AG10803 (cell line): ENCODE results near the gene RASGRP4.

Experiments
- DNase-seq: peaks from one replicate; pipeline ENCODE4 v3.0.0; 2010; ENCODE audit warnings: low read depth
- H3K4me3 ChIP-seq: 2 replicates; pipeline ENCODE4 v1.5.1; 2011; ENCODE audit warnings: mild to moderate bottlenecking, low read length, control low read depth
- TF ChIP-seq, protein P1 (sequence below): conservative IDR thresholded peaks from 2 replicates; pipeline ENCODE4 v1.5.1; 2011; ENCODE audit warnings: mild to moderate bottlenecking, low read length, control low read depth, inconsistent platforms

Gene RASGRP4

GRCh38 chr19:38387550-38388348, 38.3 kb downstream of the RASGRP4 start, which contains the start of gene GGN:
TSS of gene GGN (minus strand) at chr19:38388034. CDS start at chr19:38387261, 773 bp downstream.
- DNase-seq = peak; percentile 90
- peak within 1 kb of the TSS; percentile 83 for H3K4me3 ChIP-seq
- TF ChIP-seq, protein P1, sequence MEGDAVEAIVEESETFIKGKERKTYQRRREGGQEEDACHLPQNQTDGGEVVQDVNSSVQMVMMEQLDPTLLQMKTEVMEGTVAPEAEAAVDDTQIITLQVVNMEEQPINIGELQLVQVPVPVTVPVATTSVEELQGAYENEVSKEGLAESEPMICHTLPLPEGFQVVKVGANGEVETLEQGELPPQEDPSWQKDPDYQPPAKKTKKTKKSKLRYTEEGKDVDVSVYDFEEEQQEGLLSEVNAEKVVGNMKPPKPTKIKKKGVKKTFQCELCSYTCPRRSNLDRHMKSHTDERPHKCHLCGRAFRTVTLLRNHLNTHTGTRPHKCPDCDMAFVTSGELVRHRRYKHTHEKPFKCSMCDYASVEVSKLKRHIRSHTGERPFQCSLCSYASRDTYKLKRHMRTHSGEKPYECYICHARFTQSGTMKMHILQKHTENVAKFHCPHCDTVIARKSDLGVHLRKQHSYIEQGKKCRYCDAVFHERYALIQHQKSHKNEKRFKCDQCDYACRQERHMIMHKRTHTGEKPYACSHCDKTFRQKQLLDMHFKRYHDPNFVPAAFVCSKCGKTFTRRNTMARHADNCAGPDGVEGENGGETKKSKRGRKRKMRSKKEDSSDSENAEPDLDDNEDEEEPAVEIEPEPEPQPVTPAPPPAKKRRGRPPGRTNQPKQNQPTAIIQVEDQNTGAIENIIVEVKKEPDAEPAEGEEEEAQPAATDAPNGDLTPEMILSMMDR = no peak

- no peak for DNase-seq
- TF ChIP-seq, protein P1 = no peak
- peak overlapping the region; percentile 83 for H3K4me3 ChIP-seq
Measured at GRCh38 chr19:38386971-38387549, 39.0 kb downstream of the RASGRP4 start.

GRCh38 chr19:38386300-38386970, 39.6 kb downstream of the RASGRP4 start:
- no peak for DNase-seq
- no peak overlapping the region for H3K4me3 ChIP-seq
- TF ChIP-seq, protein P1 = no peak

DNA sequence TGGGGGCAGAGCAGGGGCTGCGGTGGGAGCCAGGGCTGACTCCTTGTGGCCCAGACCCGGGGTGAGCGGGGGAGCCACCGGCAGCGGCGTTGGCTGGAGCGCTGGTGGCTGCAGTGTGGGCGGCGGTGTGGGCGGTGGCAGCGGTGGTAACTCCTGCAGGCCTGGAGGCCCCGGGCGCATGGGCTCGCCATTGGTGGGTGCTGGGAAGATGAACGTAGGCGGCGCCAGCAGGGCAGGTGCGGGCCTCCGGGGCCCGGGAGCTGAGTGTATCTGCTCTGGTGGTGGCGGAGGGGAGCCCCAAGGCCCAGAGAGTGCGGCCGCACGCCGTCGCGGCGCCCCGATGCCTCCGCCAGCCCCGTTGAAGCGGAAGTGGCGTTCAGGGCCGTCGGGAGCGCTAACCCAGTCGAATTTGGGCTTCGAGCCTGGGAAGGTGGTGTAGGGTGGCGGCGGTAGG, 40.2 kb downstream of the RASGRP4 start:
- no peak overlapping the region for H3K4me3 ChIP-seq
- DNase-seq = no peak
- TF ChIP-seq, protein P1 = no peak

DNA sequence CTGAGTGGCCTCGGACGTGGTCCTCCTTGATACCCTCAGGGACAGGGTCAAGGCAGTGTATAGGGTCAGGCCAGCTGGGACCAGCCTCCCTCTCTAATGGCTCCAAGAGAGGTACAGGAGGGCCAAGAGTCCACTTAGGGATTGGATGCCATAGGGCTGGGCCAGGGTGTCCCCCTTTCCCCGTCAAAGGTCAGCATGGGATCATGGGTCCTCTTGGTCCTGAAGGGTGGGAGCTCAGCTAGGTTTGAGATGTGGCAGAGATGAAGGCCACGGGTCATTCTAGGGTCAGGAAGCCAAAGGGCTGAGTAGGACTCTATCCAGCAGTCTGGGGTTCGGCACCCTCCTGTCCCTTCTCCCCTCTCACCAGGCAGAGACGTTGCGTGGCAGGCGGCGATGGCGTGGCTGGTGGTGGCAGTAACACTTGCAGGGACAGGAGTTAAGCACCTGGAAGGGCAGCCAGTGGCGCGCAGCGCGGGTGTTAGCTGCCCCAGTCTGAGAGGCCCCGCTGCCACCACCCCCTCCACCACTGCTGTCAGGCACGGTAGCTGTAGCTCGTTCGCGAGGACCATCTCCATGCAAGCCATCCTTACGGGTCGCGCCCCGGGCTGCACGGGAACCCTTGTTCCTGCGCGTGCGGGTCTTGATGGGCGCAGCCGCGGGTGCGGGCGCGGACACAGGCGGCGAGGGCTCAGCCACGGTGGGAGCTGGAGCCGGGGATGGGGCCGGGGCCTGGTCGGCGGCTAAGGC, 40.8 kb downstream of the RASGRP4 start:
- DNase-seq = no peak
- no peak overlapping the region for H3K4me3 ChIP-seq
- TF ChIP-seq, protein P1 = no peak

- H3K4me3 ChIP-seq = no peak overlapping the region
- TF ChIP-seq, protein P1 = peak; percentile 50
- no peak for DNase-seq
Measured at GRCh38 chr19:38384209-38385027, 41.6 kb downstream of the RASGRP4 start.
